ENCODE data around the gene FXN.
"Not testable (repeated sequence)": the region's sequence is repeated elsewhere in the genome, so short reads cannot be mapped to it uniquely, and the experiment has no call there.

DNA sequence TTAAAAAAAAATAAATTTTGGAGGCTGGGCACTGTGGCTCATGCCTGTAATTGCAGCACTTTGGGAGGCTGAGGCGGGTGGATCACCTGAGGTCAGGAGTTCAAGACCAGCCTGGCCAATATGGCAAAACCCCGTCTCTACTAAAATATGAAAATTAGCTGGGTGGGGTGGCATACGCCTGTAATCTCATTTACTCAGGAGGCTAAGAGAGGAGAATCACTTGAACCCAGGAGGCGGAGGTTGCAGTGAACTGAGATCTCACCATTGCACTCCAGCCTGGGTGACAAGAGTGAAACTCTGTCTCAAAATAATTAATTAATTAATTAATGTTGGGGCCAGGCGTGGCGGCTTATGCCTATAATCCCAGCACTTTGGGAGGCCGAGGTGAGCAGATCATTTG is 48.6 kb upstream of the FXN start:
- TF ChIP-seq, protein P1, sequence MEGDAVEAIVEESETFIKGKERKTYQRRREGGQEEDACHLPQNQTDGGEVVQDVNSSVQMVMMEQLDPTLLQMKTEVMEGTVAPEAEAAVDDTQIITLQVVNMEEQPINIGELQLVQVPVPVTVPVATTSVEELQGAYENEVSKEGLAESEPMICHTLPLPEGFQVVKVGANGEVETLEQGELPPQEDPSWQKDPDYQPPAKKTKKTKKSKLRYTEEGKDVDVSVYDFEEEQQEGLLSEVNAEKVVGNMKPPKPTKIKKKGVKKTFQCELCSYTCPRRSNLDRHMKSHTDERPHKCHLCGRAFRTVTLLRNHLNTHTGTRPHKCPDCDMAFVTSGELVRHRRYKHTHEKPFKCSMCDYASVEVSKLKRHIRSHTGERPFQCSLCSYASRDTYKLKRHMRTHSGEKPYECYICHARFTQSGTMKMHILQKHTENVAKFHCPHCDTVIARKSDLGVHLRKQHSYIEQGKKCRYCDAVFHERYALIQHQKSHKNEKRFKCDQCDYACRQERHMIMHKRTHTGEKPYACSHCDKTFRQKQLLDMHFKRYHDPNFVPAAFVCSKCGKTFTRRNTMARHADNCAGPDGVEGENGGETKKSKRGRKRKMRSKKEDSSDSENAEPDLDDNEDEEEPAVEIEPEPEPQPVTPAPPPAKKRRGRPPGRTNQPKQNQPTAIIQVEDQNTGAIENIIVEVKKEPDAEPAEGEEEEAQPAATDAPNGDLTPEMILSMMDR (IDR thresholded peaks at IDR 0.05; ENCODE audit: low read length): not testable (repeated sequence)
- TF ChIP-seq EZH2phosphoT487 (IDR thresholded peaks at IDR 0.05; ENCODE audit: low read length); EZH2 (optimal IDR thresholded peaks at IDR 0.05; ENCODE audit: low read depth, low read length): not testable (repeated sequence)

All from MM.1S (cell line).